Ectodermal cell (in vitro differentiated cells): ENCODE results near the gene ARL5B.

Source experiments
- H3K27ac ChIP-seq: 2 replicates; pipeline ENCODE4 v1.7.0; 2013; ENCODE audit warnings: mild to moderate bottlenecking, low read depth, low read length; ENCODE audit not compliant: insufficient read depth, poor library complexity, severe bottlenecking
- H3K27me3 ChIP-seq: 2 replicates; pipeline ENCODE4 v1.7.0; 2013; ENCODE audit warnings: mild to moderate bottlenecking, low read length; ENCODE audit not compliant: insufficient read depth, control insufficient read depth, poor library complexity, severe bottlenecking
- H3K36me3 ChIP-seq: one replicate; pipeline ENCODE4 v1.7.0; 2013; ENCODE audit warnings: low read length; ENCODE audit not compliant: control insufficient read depth, insufficient read depth
- H3K4me1 ChIP-seq: one replicate; pipeline ENCODE4 v1.7.0; 2013; ENCODE audit warnings: low read length; ENCODE audit not compliant: control insufficient read depth, insufficient read depth
- H3K4me3 ChIP-seq: 2 replicates; pipeline ENCODE4 v1.7.0; 2013; ENCODE audit warnings: low read depth, low read length, control low read depth; ENCODE audit not compliant: insufficient read depth
- H3K9me3 ChIP-seq: 2 replicates; pipeline ENCODE4 v1.7.0; 2013; ENCODE audit warnings: mild to moderate bottlenecking, low read length, moderate library complexity; ENCODE audit not compliant: control insufficient read depth
- WGBS, 2 experiments: methylation state at CpG; one replicate each; pipeline ENCODE4 v1.1.7; 2013; ENCODE audit warnings: missing lambda C conversion rate in 2 of 2; 5-methylcytosine and 5-hydroxymethylcytosine counted together

The ARL5B gene

GRCh38 chr10:18680754-18681153 lies 21.5 kb downstream of the ARL5B start:
- Histone ChIP-seq H3K9me3 (no peaks in the 10 kb centered on the region), H3K4me1 (no peaks in the 10 kb centered on the region), H3K4me3 (no peak overlapping the region), H3K27ac (no peak overlapping the region), H3K36me3 (peaks cover under 1% of the 10 kb centered on the region), H3K27me3 (no peaks in the 10 kb centered on the region)
- 96 to 97% methylated on average over 2 to 3 of the region's 3 CpGs for WGBS, 2 experiments

GRCh38 chr10:18681366-18681765 lies 22.1 kb downstream of the ARL5B start:
- Histone ChIP-seq H3K36me3 (no peaks in the 10 kb centered on the region), H3K27me3 (no peaks in the 10 kb centered on the region), H3K4me1 (no peaks in the 10 kb centered on the region), H3K27ac (no peak overlapping the region), H3K9me3 (no peaks in the 10 kb centered on the region), H3K4me3 (no peak overlapping the region)
- 75% methylated on average over 1 of the region's 2 CpGs; no CpG with 5 or more reads in 1 of the 2 experiments for WGBS, 2 experiments

- 91 to 97% methylated on average over 4 of the region's 4 CpGs for WGBS, 2 experiments
- no peaks in the 10 kb centered on the region for H3K9me3 ChIP-seq
- H3K27ac ChIP-seq: no peak overlapping the region
- no peaks in the 10 kb centered on the region for H3K4me1 ChIP-seq
- no peaks in the 10 kb centered on the region for H3K36me3 ChIP-seq
- no peak overlapping the region for H3K4me3 ChIP-seq
- H3K27me3 ChIP-seq: no peaks in the 10 kb centered on the region
Observed at GRCh38 chr10:18681971-18682411, 22.8 kb downstream of the ARL5B start.

GRCh38 chr10:18683427-18683826 lies 24.2 kb downstream of the ARL5B start:
- H3K27ac ChIP-seq: no peak overlapping the region
- WGBS, 2 experiments: 88 to 100% methylated on average over 1 of the region's 1 CpG
- no peaks in the 10 kb centered on the region for H3K4me1 ChIP-seq
- no peak overlapping the region for H3K4me3 ChIP-seq
- H3K36me3 ChIP-seq: no peaks in the 10 kb centered on the region
- H3K27me3 ChIP-seq: no peaks in the 10 kb centered on the region
- H3K9me3 ChIP-seq: no peaks in the 10 kb centered on the region

DNA sequence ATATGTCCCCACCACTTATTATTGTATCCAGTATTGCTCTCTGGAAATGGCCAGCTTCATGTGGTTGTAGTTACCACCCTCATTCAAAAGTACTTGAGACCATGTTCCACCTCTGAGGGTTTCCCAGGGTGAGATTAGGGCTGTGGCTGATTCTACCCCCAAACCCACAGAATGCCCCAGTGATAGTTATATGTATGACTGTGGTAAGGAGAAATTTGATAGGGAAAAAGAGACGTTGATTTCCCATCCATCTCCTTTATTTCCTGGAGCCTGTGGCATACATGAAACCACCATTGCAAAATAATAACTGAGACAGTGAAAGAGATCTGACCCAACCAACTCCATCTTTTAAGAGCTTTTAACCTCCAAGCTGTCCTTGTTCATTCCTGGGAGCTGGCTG lies 25.2 kb downstream of the ARL5B start:
- H3K4me3 ChIP-seq: no peak overlapping the region
- H3K9me3 ChIP-seq: no peaks in the 10 kb centered on the region
- H3K36me3 ChIP-seq: no peaks in the 10 kb centered on the region
- no peaks in the 10 kb centered on the region for H3K4me1 ChIP-seq
- WGBS, 2 experiments: 83 to 100% methylated on average over 1 of the region's 1 CpG
- H3K27me3 ChIP-seq: no peaks in the 10 kb centered on the region
- H3K27ac ChIP-seq: no peak overlapping the region

- Histone ChIP-seq H3K4me3 (no peak overlapping the region), H3K27me3 (no peaks in the 10 kb centered on the region), H3K27ac (no peak overlapping the region), H3K9me3 (no peaks in the 10 kb centered on the region), H3K4me1 (no peaks in the 10 kb centered on the region), H3K36me3 (no peaks in the 10 kb centered on the region)
- 89 to 95% methylated on average over 3 of the region's 3 CpGs for WGBS, 2 experiments
Observed at GRCh38 chr10:18684953-18685352, 25.7 kb downstream of the ARL5B start.

DNA sequence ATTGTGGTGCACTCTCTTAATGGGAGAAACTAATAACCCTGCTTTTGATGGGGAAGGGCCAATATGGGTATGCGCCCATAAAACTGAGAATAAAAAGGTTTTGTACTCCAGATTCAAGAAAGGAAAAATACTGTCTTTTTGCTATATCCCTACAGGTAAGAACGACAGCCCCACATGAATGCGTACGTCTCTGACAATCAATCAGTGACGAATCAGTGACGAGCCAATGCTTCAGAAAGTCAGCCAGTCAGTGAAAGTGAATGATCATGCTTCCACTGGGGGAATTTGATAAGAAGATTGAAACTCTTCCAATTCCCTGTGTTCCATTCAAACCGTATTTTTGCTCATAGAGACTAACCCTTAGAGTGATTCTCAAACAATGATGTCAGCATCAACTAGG lies 26.3 kb downstream of the ARL5B start:
- H3K4me3 ChIP-seq: no peak overlapping the region
- H3K27me3 ChIP-seq: no peaks in the 10 kb centered on the region
- 88 to 93% methylated on average over 7 of the region's 7 CpGs for WGBS, 2 experiments
- H3K4me1 ChIP-seq: no peaks in the 10 kb centered on the region
- H3K9me3 ChIP-seq: no peaks in the 10 kb centered on the region
- H3K36me3 ChIP-seq: no peaks in the 10 kb centered on the region
- H3K27ac ChIP-seq: no peak overlapping the region

- 92 to 94% methylated on average over 7 of the region's 7 CpGs for WGBS, 2 experiments
- Histone ChIP-seq H3K27me3 (no peaks in the 10 kb centered on the region), H3K4me1 (no peaks in the 10 kb centered on the region), H3K36me3 (no peaks in the 10 kb centered on the region), H3K27ac (no peak overlapping the region), H3K4me3 (no peak overlapping the region), H3K9me3 (no peaks in the 10 kb centered on the region)
Observed at GRCh38 chr10:18687195-18687594, 28.0 kb downstream of the ARL5B start.

DNA sequence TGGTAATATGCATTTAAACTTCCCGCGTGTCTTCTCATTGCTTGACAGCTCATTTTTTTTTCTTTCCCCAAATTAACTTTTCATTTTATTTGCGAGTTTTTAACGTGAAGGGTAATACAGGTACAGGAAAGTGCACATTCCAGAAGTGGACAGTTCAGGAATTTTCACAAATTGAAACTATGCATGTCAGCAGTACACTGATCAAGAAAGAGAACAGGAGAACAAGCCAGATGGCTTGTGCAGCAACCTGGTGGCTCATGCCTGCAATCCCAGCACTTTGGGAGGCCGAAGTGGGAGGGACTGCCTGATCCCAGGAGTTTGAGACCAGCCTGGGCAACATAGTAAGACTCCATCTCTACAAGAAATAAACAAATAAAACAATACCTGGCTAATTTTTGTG lies 28.5 kb downstream of the ARL5B start:
- Histone ChIP-seq H3K4me1 (no peaks in the 10 kb centered on the region), H3K4me3 (no peak overlapping the region), H3K9me3 (no peaks in the 10 kb centered on the region), H3K27me3 (no peaks in the 10 kb centered on the region), H3K36me3 (no peaks in the 10 kb centered on the region), H3K27ac (no peak overlapping the region)
- WGBS, 2 experiments: 90 to 99% methylated on average over 5 of the region's 5 CpGs

DNA sequence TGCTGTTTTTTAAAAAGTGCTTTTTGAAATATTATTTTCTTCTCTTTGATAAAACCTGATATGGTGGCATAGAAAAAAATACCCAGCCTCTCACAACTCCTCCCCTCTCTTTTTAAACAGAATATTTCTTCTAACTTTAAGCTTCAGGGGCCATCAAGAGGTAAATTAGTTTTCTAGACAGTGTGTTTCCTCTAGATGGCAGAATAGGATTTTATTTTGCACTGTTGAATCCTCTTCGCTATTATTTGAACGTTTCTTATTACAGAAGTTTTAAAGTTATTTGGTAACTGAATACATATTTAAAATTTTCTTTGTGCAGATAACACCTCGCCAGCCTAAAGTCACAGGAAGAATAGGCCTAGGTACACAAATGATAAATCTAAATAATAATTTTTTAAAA lies 30.3 kb downstream of the ARL5B start:
- no CpG with 5 or more reads among the region's 3 CpGs for WGBS, 2 experiments
- Histone ChIP-seq H3K27me3 (no peaks in the 10 kb centered on the region), H3K4me1 (no peaks in the 10 kb centered on the region), H3K4me3 (no peak overlapping the region), H3K27ac (no peak overlapping the region), H3K36me3 (no peaks in the 10 kb centered on the region), H3K9me3 (no peaks in the 10 kb centered on the region)

- Histone ChIP-seq H3K4me1 (no peaks in the 10 kb centered on the region), H3K9me3 (no peaks in the 10 kb centered on the region), H3K36me3 (no peaks in the 10 kb centered on the region), H3K4me3 (no peak overlapping the region), H3K27me3 (no peaks in the 10 kb centered on the region), H3K27ac (no peak overlapping the region)
- 91 to 95% methylated on average over 6 of the region's 6 CpGs for WGBS, 2 experiments
Observed at GRCh38 chr10:18690541-18690940, 31.3 kb downstream of the ARL5B start.
